K562 (cell line): ENCODE measurements around the gene KDM4C. TPM values are rescaled to one million over a fixed set of nuclear protein-coding genes. Genes with fewer than 3 reads are reported as not detected.

ENCODE experiments used
- ATAC-seq: fragments of 200-7000 bp; cut with Tn5 transposase; 3 replicates; pipeline ENCODE4 v1.9.1; 2020; ENCODE audit warnings: moderate library complexity
- BruUV-seq: library from RNA; stranded (reverse); fragments of 400-500 nt; replicated peaks from 2 replicates; lab custom pipeline; 2021; lab: Mats Ljungman, UMichigan
- CTCF ChIA-PET: fragments of 300-600 bp; formaldehyde crosslinking; extraction: SDS; loops from one replicate; lab custom pipeline; 2021; ENCODE audit warnings: low intra/inter-chr PET ratio; lab: Yijun Ruan, JAX
- POLR2A ChIA-PET: fragments of 300-600, 350-650 bp; sonication (Branson Sonifier 250); formaldehyde crosslinking; extraction: SDS; loops from one replicate; lab custom pipeline; 2021; ENCODE audit warnings: antibody characterized with exemption, inconsistent platforms; lab: Yijun Ruan, JAX
- DNase-seq, 4 experiments: peaks; one replicate each; pipeline versions ENCODE4 v3.0.0 to v3.0.0-alpha.2; 2011 to 2018; ENCODE audit warnings: low spot score in 3 of 4, mixed read lengths in 3 of 4; ENCODE audit errors: extremely low read depth in 1 of 4
- FAIRE-seq: peaks from 2 replicates; lab custom pipeline; 2011; peaks lifted over from hg19 to GRCh38; lab: Jason Lieb, UNC
- H2AFZ ChIP-seq: 2 replicates; pipeline ENCODE4 v1.6.0; 2011; ENCODE audit warnings: low read depth, low read length, control low read depth, inconsistent platforms
- H3K27ac ChIP-seq: fragments of 200-600 bp; 3 replicates; pipeline ENCODE4 v1.8.0; 2011; ENCODE audit warnings: low read depth, mild to moderate bottlenecking, control low read depth, inconsistent platforms, low read length, moderate library complexity, mixed read lengths; ENCODE audit errors: extremely low read depth
- H3K27me3 ChIP-seq, 2 experiments: fragments of 300-600 bp in 1 of 2; 2 replicates in 1 of 2; 3 replicates in 1 of 2; pipeline versions ENCODE4 v1.6.0 to v1.8.0; 2011; ENCODE audit warnings: inconsistent platforms in 2 of 2, low read length in 2 of 2, mild to moderate bottlenecking in 1 of 2, mixed read lengths in 1 of 2, moderate library complexity in 1 of 2; ENCODE audit not compliant: control insufficient read depth in 2 of 2, insufficient read depth in 2 of 2
- H3K36me3 ChIP-seq: fragments of 300-600 bp; 3 replicates; pipeline ENCODE4 v1.8.0; 2011; ENCODE audit warnings: mild to moderate bottlenecking, low read length, inconsistent platforms; ENCODE audit not compliant: control insufficient read depth, insufficient read depth
- H3K4me1 ChIP-seq, 2 experiments: fragments of 200-600 bp in 1 of 2; replicated peaks in 1 of 2; 2 replicates in 1 of 2; 3 replicates in 1 of 2; pipeline versions ENCODE4 v1.5.1 to v1.8.0; 2011; ENCODE audit warnings: inconsistent platforms in 2 of 2, low read length in 2 of 2, mild to moderate bottlenecking in 1 of 2, mixed read lengths in 1 of 2, moderate library complexity in 1 of 2; ENCODE audit not compliant: control insufficient read depth in 2 of 2, insufficient read depth in 2 of 2
- H3K4me2 ChIP-seq: 2 replicates; pipeline ENCODE4 v1.6.1; 2011; ENCODE audit warnings: low read length, control low read depth, inconsistent platforms, mixed read lengths; ENCODE audit not compliant: insufficient read depth
- H3K4me3 ChIP-seq: fragments of 200-600 bp; sonication (generic), shearing (Covaris generic); 2 replicates; pipeline ENCODE4 v1.5.1; 2016; ENCODE audit warnings: control low read depth, inconsistent platforms
- H3K79me2 ChIP-seq: fragments of 200-600 bp; 3 replicates; pipeline ENCODE4 v1.8.0; 2011; ENCODE audit warnings: low read length, inconsistent platforms; ENCODE audit not compliant: control insufficient read depth, insufficient read depth
- H3K9ac ChIP-seq, 2 experiments: 2 replicates each; pipeline versions ENCODE4 v1.6.0 to v1.6.1; 2011; ENCODE audit warnings: low read depth in 2 of 2, low read length in 2 of 2, control low read depth in 1 of 2, inconsistent platforms in 1 of 2, mild to moderate bottlenecking in 1 of 2, mixed read lengths in 1 of 2; ENCODE audit not compliant: insufficient read depth in 1 of 2
- H3K9me1 ChIP-seq: one replicate; pipeline ENCODE4 v1.6.0; 2011; ENCODE audit warnings: inconsistent platforms, mild to moderate bottlenecking, low read length, moderate library complexity; ENCODE audit not compliant: control insufficient read depth, insufficient read depth
- H3K9me3 ChIP-seq: replicated peaks from 2 replicates; pipeline ENCODE4 v1.5.1; 2011; ENCODE audit warnings: low read depth, low read length, inconsistent platforms; ENCODE audit not compliant: control insufficient read depth, insufficient read depth
- H4K20me1 ChIP-seq: replicated peaks from 2 replicates; pipeline ENCODE4 v1.6.1; 2011; ENCODE audit warnings: low read length, inconsistent platforms, mixed read lengths; ENCODE audit not compliant: control insufficient read depth, insufficient read depth
- ADNP ChIP-seq: fragments of 200-800 bp; sonication (Bioruptor generic); IDR thresholded peaks from 2 replicates; pipeline ENCODE4 v1.6.1; 2016; ENCODE audit warnings: missing genetic modification characterization, missing compliant biosample characterization
- NRF1 ChIP-seq, 2 experiments: fragments of 450-650 bp; IDR thresholded peaks in 1 of 2; conservative IDR thresholded peaks in 1 of 2; 2 replicates each; pipeline ENCODE4 v1.6.1; 2014; ENCODE audit warnings: mild to moderate bottlenecking in 2 of 2
- THRAP3 ChIP-seq: fragments of 450-650 bp; IDR thresholded peaks from 2 replicates; pipeline ENCODE4 v1.6.1; 2016; ENCODE audit warnings: mild to moderate bottlenecking, inconsistent platforms, borderline replicate concordance
- ZBED1 ChIP-seq: IDR thresholded peaks from 2 replicates; pipeline ENCODE4 v1.6.1; 2014
- ZNF586 ChIP-seq: fragments of 450-650 bp; formaldehyde crosslinking; conservative IDR thresholded peaks from 2 replicates; pipeline ENCODE4 v1.4.0; 2020; ENCODE audit warnings: mild to moderate bottlenecking, moderate library complexity
- WGBS: fragments of 100-300 bp; shearing (Covaris generic); methylation state at CpG from one replicate; pipeline ENCODE4 v1.1.6; 2016; ENCODE audit warnings: low coverage, mixed read lengths; ENCODE audit not compliant: insufficient coverage; ENCODE audit errors: missing lambda C conversion rate; 5-methylcytosine and 5-hydroxymethylcytosine counted together
- in situ Hi-C: fragments of 300-500 bp; cut with MboI; formaldehyde crosslinking; loops from 4 replicates; pipeline ENCODE4 v1.15.0; 2018; ENCODE audit warnings: inconsistent platforms, mixed read lengths
- intact Hi-C: fragments of 100-400 bp; cut with micrococcal nuclease; formaldehyde crosslinking; loops from 2 replicates; pipeline ENCODE4 v1.14.2; 2022
- polyA plus RNA-seq, 8 experiments: library from polyadenylated mRNA; depleted of rRNA in 4 of 8; stranded (reverse) in 5 of 8; unstranded in 3 of 8; fragments of >200 nt; fragmentation: Nextera tagmentation in 2 of 8; fragmentation: Illumina TruSeq in 1 of 8; extraction: Ambion mirVana in 2 of 8; extraction: Trizol in 1 of 8; gene quantifications; 2 replicates each; pipeline versions ENCODE4 v1.2.1 to v1.2.3, GENCODE V29; 2011 to 2014; ENCODE audit warnings: inconsistent platforms in 1 of 8, missing spikeins in 1 of 8
- total RNA-seq, 7 experiments: library from RNA; depleted of rRNA in 6 of 7; stranded (reverse); fragments of >200 nt in 6 of 7; fragmentation: Illumina TruSeq in 2 of 7; extraction: Trizol in 2 of 7; gene quantifications; 2 replicates each; pipeline versions ENCODE4 v1.2.1 to v1.2.3, GENCODE V29; 2011 to 2021; ENCODE audit warnings: low replicate concordance in 1 of 7
- TF ChIP-seq, protein P1 (sequence below): fragments of 450-650 bp; formaldehyde crosslinking; conservative IDR thresholded peaks from 2 replicates; pipeline ENCODE4 v1.4.0; 2022; ENCODE audit warnings: mild to moderate bottlenecking, missing genetic modification characterization
- TF ChIP-seq, protein P2 (sequence below): IDR thresholded peaks from 2 replicates; pipeline ENCODE4 v1.6.1; 2014; ENCODE audit warnings: antibody characterized with exemption
- TF ChIP-seq, protein P3 (sequence below): fragments of 450-650 bp; IDR thresholded peaks from 2 replicates; pipeline ENCODE4 v1.7.1; 2018; ENCODE audit warnings: mild to moderate bottlenecking, low read depth; ENCODE audit not compliant: partially characterized antibody
- TF ChIP-seq, protein P4 (sequence below), 3 experiments: IDR thresholded peaks in 2 of 3; conservative IDR thresholded peaks in 1 of 3; 2 replicates each; pipeline ENCODE4 v1.5.1; 2011 to 2012; ENCODE audit warnings: low read length in 3 of 3, mild to moderate bottlenecking in 3 of 3, control low read depth in 2 of 3, improper control_type of control experiment in 1 of 3, inconsistent platforms in 1 of 3, low read depth in 1 of 3, mixed read lengths in 1 of 3, moderate library complexity in 1 of 3; ENCODE audit not compliant: insufficient read depth in 2 of 3
- TF ChIP-seq, protein P5 (sequence below): fragments of 450-650 bp; formaldehyde crosslinking; IDR thresholded peaks from 2 replicates; pipeline ENCODE4 v1.4.0; 2020; ENCODE audit warnings: mild to moderate bottlenecking, moderate library complexity

The KDM4C gene
- total and polyA plus RNA-seq, 9 of the 15 experiments (the other 6 are each of a cell fraction or from before 2014, with no cell fraction given) = 5.4 to 17.0 (median 12.6) TPM

DNA sequence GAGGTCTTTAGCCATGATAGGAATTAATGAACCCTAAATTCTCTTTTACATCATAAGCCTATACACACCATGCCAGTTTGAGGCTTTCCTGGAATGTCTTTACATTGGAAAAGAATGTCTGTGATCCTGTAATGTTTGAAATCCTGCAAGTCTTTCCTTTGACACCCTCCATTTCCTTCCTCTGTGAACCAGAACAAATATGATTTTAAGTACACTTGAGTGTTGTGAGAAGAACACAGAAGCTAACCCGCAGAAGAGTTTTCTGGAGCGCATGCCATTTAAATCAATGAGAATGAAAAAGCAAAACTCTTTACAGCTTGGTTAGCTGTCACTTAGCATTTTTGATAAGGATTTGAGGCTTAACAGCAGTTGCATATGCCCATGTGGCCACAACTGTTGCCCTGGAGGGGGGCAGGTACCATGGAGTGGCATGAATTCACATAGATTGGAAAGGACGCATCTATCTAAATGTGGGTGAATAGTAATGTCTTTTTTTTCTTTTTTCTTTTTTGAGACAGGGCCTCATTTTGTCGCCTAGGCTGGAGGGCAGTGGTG lies 372.6 kb downstream of the KDM4C start (continued):
- TF ChIP-seq, protein P1, sequence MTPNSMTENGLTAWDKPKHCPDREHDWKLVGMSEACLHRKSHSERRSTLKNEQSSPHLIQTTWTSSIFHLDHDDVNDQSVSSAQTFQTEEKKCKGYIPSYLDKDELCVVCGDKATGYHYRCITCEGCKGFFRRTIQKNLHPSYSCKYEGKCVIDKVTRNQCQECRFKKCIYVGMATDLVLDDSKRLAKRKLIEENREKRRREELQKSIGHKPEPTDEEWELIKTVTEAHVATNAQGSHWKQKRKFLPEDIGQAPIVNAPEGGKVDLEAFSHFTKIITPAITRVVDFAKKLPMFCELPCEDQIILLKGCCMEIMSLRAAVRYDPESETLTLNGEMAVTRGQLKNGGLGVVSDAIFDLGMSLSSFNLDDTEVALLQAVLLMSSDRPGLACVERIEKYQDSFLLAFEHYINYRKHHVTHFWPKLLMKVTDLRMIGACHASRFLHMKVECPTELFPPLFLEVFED = no peak
- TF ChIP-seq, protein P2, sequence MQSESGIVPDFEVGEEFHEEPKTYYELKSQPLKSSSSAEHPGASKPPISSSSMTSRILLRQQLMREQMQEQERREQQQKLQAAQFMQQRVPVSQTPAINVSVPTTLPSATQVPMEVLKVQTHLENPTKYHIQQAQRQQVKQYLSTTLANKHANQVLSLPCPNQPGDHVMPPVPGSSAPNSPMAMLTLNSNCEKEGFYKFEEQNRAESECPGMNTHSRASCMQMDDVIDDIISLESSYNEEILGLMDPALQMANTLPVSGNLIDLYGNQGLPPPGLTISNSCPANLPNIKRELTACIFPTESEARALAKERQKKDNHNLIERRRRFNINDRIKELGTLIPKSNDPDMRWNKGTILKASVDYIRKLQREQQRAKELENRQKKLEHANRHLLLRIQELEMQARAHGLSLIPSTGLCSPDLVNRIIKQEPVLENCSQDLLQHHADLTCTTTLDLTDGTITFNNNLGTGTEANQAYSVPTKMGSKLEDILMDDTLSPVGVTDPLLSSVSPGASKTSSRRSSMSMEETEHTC = no peak

DNA sequence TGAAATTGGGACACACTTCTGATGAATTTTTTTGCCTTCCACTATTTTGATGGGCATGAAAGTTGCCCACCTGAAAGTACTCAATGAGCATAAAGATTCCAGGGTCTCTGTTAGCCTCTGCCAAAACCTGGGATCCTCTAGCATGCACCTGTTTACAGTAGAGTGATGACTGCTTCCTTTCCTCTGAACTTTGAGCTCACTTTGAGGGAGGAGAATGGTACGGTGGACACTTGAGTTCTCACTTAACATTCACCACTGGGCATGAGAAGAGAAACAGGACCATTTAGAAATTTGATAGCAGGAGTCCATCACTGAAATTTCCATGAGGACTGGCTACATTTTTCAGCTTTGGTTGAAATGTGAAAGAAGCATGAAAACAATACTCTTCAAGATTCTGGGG lies 374.8 kb downstream of the KDM4C start:
- Histone ChIP-seq H3K4me3 (no peak overlapping the region), H3K79me2 (no peaks in the 10 kb centered on the region), H3K9ac (no peak overlapping the region), H3K36me3 (0 out of 3 replicates have a peak, but pooled peaks cover 5% of the 10 kb centered on the region), H3K4me2 (no peak overlapping the region), H3K27me3 (no peaks in the 10 kb centered on the region), H4K20me1 (no peaks in the 10 kb centered on the region), H3K9me1 (no peaks in the 10 kb centered on the region), H2AFZ (no peak overlapping the region), H3K9me3 (no peaks in the 10 kb centered on the region; the same call in 1 of the 2 replicates), H3K27ac (no peak overlapping the region), H3K4me1 (no peaks in the 10 kb centered on the region)
- ChIA-PET POLR2A (no interaction called here), CTCF (no interaction called here)
- in situ Hi-C loops = no loop called here
- DNase-seq (no peak), ATAC-seq (no peak), FAIRE-seq (no peak)
- WGBS = 0% methylated on average over 1 of the region's 1 CpG
- intact Hi-C loops = no loop called here
- TF ChIP-seq NRF1 (conservative IDR thresholded peaks at IDR 0.05 in 1 of 2, IDR thresholded peaks at IDR 0.05 in 1 of 2) (no peak), ZNF586 (CRISPR knock-in tag) (no peak), THRAP3 (no peak), ADNP (tag) (no peak), ZBED1 (no peak)
- TF ChIP-seq, protein P3, sequence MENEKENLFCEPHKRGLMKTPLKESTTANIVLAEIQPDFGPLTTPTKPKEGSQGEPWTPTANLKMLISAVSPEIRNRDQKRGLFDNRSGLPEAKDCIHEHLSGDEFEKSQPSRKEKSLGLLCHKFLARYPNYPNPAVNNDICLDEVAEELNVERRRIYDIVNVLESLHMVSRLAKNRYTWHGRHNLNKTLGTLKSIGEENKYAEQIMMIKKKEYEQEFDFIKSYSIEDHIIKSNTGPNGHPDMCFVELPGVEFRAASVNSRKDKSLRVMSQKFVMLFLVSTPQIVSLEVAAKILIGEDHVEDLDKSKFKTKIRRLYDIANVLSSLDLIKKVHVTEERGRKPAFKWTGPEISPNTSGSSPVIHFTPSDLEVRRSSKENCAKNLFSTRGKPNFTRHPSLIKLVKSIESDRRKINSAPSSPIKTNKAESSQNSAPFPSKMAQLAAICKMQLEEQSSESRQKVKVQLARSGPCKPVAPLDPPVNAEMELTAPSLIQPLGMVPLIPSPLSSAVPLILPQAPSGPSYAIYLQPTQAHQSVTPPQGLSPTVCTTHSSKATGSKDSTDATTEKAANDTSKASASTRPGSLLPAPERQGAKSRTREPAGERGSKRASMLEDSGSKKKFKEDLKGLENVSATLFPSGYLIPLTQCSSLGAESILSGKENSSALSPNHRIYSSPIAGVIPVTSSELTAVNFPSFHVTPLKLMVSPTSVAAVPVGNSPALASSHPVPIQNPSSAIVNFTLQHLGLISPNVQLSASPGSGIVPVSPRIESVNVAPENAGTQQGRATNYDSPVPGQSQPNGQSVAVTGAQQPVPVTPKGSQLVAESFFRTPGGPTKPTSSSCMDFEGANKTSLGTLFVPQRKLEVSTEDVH = no peak
- TF ChIP-seq, protein P4, sequence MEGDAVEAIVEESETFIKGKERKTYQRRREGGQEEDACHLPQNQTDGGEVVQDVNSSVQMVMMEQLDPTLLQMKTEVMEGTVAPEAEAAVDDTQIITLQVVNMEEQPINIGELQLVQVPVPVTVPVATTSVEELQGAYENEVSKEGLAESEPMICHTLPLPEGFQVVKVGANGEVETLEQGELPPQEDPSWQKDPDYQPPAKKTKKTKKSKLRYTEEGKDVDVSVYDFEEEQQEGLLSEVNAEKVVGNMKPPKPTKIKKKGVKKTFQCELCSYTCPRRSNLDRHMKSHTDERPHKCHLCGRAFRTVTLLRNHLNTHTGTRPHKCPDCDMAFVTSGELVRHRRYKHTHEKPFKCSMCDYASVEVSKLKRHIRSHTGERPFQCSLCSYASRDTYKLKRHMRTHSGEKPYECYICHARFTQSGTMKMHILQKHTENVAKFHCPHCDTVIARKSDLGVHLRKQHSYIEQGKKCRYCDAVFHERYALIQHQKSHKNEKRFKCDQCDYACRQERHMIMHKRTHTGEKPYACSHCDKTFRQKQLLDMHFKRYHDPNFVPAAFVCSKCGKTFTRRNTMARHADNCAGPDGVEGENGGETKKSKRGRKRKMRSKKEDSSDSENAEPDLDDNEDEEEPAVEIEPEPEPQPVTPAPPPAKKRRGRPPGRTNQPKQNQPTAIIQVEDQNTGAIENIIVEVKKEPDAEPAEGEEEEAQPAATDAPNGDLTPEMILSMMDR (IDR thresholded peaks at IDR 0.05 in 2 of 3, conservative IDR thresholded peaks at IDR 0.05 in 1 of 3; ENCODE audit: insufficient read depth in 2 of 3, low read depth in 1 of 3, low read length in 3 of 3) = no peak
- TF ChIP-seq, protein P5, sequence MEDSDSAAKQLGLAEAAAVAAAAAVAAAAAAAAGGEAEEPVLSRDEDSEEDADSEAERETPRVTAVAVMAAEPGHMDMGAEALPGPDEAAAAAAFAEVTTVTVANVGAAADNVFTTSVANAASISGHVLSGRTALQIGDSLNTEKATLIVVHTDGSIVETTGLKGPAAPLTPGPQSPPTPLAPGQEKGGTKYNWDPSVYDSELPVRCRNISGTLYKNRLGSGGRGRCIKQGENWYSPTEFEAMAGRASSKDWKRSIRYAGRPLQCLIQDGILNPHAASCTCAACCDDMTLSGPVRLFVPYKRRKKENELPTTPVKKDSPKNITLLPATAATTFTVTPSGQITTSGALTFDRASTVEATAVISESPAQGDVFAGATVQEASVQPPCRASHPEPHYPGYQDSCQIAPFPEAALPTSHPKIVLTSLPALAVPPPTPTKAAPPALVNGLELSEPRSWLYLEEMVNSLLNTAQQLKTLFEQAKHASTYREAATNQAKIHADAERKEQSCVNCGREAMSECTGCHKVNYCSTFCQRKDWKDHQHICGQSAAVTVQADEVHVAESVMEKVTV (CRISPR knock-in tag) = no peak
- no TSS peak for BruUV-seq
